GM12891 (cell line): Measurements from ENCODE around the gene PAK1IP1.

Experiments
- POLR2A ChIP-seq: IDR thresholded peaks from 2 replicates; pipeline ENCODE4 v1.6.1; 2011; ENCODE audit warnings: low read depth, low read length, control low read depth
- POLR2AphosphoS5 ChIP-seq: IDR thresholded peaks from 2 replicates; pipeline ENCODE4 v1.6.1; 2011; ENCODE audit warnings: low read depth, low read length, control low read depth

DNA sequence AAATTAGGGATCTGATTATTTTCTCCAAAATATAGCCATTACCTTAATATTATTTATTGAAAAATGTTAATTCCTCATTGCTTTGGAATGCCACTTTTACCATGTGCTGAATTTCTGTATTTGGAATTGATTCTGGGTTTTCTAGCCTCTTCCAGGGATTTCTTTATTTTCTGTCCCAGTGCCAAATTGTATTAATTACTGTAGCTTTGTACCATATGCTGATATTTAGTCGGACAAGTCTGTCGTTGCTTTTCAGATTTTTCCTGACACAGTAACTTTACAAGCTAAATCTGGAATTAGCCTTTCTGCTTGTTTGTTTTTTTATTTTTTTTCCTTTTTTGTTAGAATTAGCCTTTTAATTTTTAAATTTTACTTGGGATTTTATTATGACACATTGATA, 42.0 kb downstream of the PAK1IP1 start:
- no peak for TF ChIP-seq POLR2A
- no peak for TF ChIP-seq POLR2AphosphoS5
